Liver (tissue), 9 donors: Measurements from ENCODE around the gene FAM181A. TPM values are rescaled to one million over a fixed set of nuclear protein-coding genes. Genes with fewer than 3 reads are reported as not detected.

Source experiments
- DNase-seq: peaks from one replicate; pipeline ENCODE4 v3.0.0-alpha.2; 2017; ENCODE audit warnings: low spot score
- H3K27ac ChIP-seq, 2 donors: one replicate each; pipeline ENCODE4 v1.7.0; 2013; ENCODE audit warnings: inconsistent platforms in 2 of 2, low read length in 2 of 2, control low read depth in 1 of 2, low read depth in 1 of 2, mild to moderate bottlenecking in 1 of 2
- H3K27me3 ChIP-seq, 4 donors: one replicate each; pipeline versions ENCODE4 v1.6.1 to v1.7.0; 2013; ENCODE audit warnings: low read length in 3 of 4, inconsistent platforms in 1 of 4, mild to moderate bottlenecking in 1 of 4, moderate library complexity in 1 of 4; ENCODE audit not compliant: control insufficient read depth in 4 of 4, insufficient read depth in 4 of 4
- H3K36me3 ChIP-seq, 4 donors: one replicate each; pipeline versions ENCODE4 v1.6.1 to v1.7.0; 2013; ENCODE audit warnings: low read length in 3 of 4, mild to moderate bottlenecking in 3 of 4, low read depth in 1 of 4, moderate library complexity in 1 of 4; ENCODE audit not compliant: control insufficient read depth in 4 of 4, insufficient read depth in 3 of 4
- H3K4me1 ChIP-seq, 4 donors: one replicate each; pipeline versions ENCODE4 v1.6.1 to v1.7.0; 2013; ENCODE audit warnings: low read length in 3 of 4, mild to moderate bottlenecking in 3 of 4, moderate library complexity in 1 of 4; ENCODE audit not compliant: control insufficient read depth in 4 of 4, insufficient read depth in 4 of 4
- H3K4me3 ChIP-seq, 3 donors: one replicate each; pipeline versions ENCODE4 v1.6.1 to v1.7.0; 2013; ENCODE audit warnings: low read length in 3 of 3, control low read depth in 1 of 3, low read depth in 1 of 3, mild to moderate bottlenecking in 1 of 3
- H3K9ac ChIP-seq, 2 donors: one replicate each; pipeline ENCODE4 v1.7.0; 2013; ENCODE audit warnings: low read length in 2 of 2, mild to moderate bottlenecking in 2 of 2, moderate library complexity in 2 of 2, control low read depth in 1 of 2, low read depth in 1 of 2
- H3K9me3 ChIP-seq, 4 donors: one replicate each; pipeline versions ENCODE4 v1.6.1 to v1.7.0; 2013; ENCODE audit warnings: low read length in 3 of 4; ENCODE audit not compliant: control insufficient read depth in 4 of 4
- ATF3 ChIP-seq: IDR thresholded peaks from 2 replicates; pipeline ENCODE4 v1.6.1; 2016; ENCODE audit warnings: antibody characterized with exemption
- EGR1 ChIP-seq, 2 donors: IDR thresholded peaks; 2 replicates each; pipeline ENCODE4 v1.6.1; 2016 to 2018; ENCODE audit warnings: antibody characterized with exemption in 2 of 2, low read depth in 2 of 2
- FOXA2 ChIP-seq: IDR thresholded peaks from 2 replicates; pipeline ENCODE4 v1.6.1; 2016; ENCODE audit warnings: antibody characterized with exemption
- GABPA ChIP-seq, 2 donors: IDR thresholded peaks in 1 of 2; conservative IDR thresholded peaks in 1 of 2; 2 replicates each; pipeline ENCODE4 v1.6.1; 2016; ENCODE audit warnings: antibody characterized with exemption in 2 of 2, mild to moderate bottlenecking in 1 of 2, moderate library complexity in 1 of 2
- HNF4A ChIP-seq, 2 donors: conservative IDR thresholded peaks; 2 replicates each; pipeline ENCODE4 v1.6.1; 2016; ENCODE audit warnings: antibody characterized with exemption in 2 of 2, mild to moderate bottlenecking in 2 of 2
- HNF4G ChIP-seq: IDR thresholded peaks from 2 replicates; pipeline ENCODE4 v1.6.1; 2016; ENCODE audit warnings: antibody characterized with exemption
- JUND ChIP-seq, 2 donors: IDR thresholded peaks; 2 replicates each; pipeline ENCODE4 v1.6.1; 2016; ENCODE audit warnings: antibody characterized with exemption in 2 of 2
- MAX ChIP-seq: IDR thresholded peaks from 2 replicates; pipeline ENCODE4 v1.6.1; 2016; ENCODE audit warnings: antibody characterized with exemption
- NR2F2 ChIP-seq: IDR thresholded peaks from 2 replicates; pipeline ENCODE4 v1.6.1; 2016; ENCODE audit warnings: antibody characterized with exemption
- RAD21 ChIP-seq, 2 donors: IDR thresholded peaks; 2 replicates each; pipeline ENCODE4 v1.6.1; 2016; ENCODE audit warnings: antibody characterized with exemption in 2 of 2, mild to moderate bottlenecking in 2 of 2
- RXRA ChIP-seq, 2 donors: IDR thresholded peaks; 2 replicates each; pipeline ENCODE4 v1.6.1; 2017 to 2018; ENCODE audit warnings: antibody characterized with exemption in 2 of 2, mild to moderate bottlenecking in 1 of 2
- SP1 ChIP-seq: IDR thresholded peaks from 2 replicates; pipeline ENCODE4 v1.6.1; 2018; ENCODE audit warnings: antibody characterized with exemption, mild to moderate bottlenecking
- YY1 ChIP-seq: IDR thresholded peaks from 2 replicates; pipeline ENCODE4 v1.6.1; 2016; ENCODE audit warnings: antibody characterized with exemption, mild to moderate bottlenecking
- whole genome bisulfite sequencing: extraction: QIAGEN DNeasy Blood & Tissue Kit; methylation state at CpG from one replicate; pipeline ENCODE4 v1.1.7; 2013; 5-methylcytosine and 5-hydroxymethylcytosine counted together
- polyA plus RNA-seq, 2 donors: library from polyadenylated mRNA; stranded (reverse) in 1 of 2; unstranded in 1 of 2; fragments of 200-250 nt in 1 of 2; fragments of >200 nt in 1 of 2; fragmentation: Nextera tagmentation in 1 of 2; extraction: Ambion mirVana in 1 of 2; gene quantifications; one replicate each; pipeline versions ENCODE4 v1.2.1 to v1.2.3, GENCODE V29; 2013 to 2015
- total RNA-seq, 2 donors: library from RNA; depleted of rRNA; stranded (reverse); fragments of >200 nt; gene quantifications; one replicate each; pipeline ENCODE4 v1.2.3, GENCODE V29; 2014
- TF ChIP-seq, protein P1 (sequence below): IDR thresholded peaks from 2 replicates; pipeline ENCODE4 v1.6.1; 2016; ENCODE audit warnings: antibody characterized with exemption, mild to moderate bottlenecking
- donor health status: healthy.
- donor health status: healthy.
- donor health status: healthy.
- donor health status: healthy.
- donor health status: healthy.

Gene FAM181A
- total and polyA plus RNA-seq, 4 donors: not detected

DNA sequence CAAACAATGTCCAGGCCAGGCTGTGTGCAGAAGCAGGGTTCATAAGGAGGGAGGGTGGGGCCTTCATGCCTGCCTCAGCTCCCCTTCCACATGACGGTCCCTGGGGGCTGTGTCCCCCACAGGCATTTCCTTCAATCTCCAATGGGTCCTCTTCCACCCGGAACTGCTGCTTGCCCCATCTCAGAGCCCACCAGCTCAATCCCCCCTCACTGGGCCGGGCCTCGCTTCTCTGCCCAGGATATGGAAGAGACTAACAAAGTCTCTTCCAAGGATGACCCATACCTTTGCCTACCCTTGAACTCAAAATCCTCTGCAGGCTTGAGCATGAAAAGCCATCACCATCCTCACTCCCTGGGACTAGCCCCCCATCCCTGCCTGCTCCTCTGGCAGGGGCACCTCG is 28.4 kb upstream of the FAM181A start:
- H3K36me3 ChIP-seq: no peaks in the 10 kb centered on the region
- no peak overlapping the region for H3K4me3 ChIP-seq
- H3K27me3 ChIP-seq: peaks cover 0 to under 1% (median 0%) of the 10 kb centered on the region in 4 donors
- 86% methylated on average over 5 of the region's 5 CpGs for WGBS
- H3K9ac ChIP-seq: no peak overlapping the region
- no peak for DNase-seq
- H3K4me1 ChIP-seq: no peaks in the 10 kb centered on the region
- H3K9me3 ChIP-seq: no peaks in the 10 kb centered on the region
- TF ChIP-seq GABPA (IDR thresholded peaks at IDR 0.05 in 1 of 2, conservative IDR thresholded peaks at IDR 0.05 in 1 of 2) (no peak), FOXA2 (no peak), HNF4G (no peak), ATF3 (no peak), YY1 (no peak), MAX (no peak), RAD21 (IDR thresholded peaks at IDR 0.05) (no peak)
- TF ChIP-seq, protein P1, sequence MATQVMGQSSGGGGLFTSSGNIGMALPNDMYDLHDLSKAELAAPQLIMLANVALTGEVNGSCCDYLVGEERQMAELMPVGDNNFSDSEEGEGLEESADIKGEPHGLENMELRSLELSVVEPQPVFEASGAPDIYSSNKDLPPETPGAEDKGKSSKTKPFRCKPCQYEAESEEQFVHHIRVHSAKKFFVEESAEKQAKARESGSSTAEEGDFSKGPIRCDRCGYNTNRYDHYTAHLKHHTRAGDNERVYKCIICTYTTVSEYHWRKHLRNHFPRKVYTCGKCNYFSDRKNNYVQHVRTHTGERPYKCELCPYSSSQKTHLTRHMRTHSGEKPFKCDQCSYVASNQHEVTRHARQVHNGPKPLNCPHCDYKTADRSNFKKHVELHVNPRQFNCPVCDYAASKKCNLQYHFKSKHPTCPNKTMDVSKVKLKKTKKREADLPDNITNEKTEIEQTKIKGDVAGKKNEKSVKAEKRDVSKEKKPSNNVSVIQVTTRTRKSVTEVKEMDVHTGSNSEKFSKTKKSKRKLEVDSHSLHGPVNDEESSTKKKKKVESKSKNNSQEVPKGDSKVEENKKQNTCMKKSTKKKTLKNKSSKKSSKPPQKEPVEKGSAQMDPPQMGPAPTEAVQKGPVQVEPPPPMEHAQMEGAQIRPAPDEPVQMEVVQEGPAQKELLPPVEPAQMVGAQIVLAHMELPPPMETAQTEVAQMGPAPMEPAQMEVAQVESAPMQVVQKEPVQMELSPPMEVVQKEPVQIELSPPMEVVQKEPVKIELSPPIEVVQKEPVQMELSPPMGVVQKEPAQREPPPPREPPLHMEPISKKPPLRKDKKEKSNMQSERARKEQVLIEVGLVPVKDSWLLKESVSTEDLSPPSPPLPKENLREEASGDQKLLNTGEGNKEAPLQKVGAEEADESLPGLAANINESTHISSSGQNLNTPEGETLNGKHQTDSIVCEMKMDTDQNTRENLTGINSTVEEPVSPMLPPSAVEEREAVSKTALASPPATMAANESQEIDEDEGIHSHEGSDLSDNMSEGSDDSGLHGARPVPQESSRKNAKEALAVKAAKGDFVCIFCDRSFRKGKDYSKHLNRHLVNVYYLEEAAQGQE: no peak
- no peak overlapping the region for H3K27ac ChIP-seq

DNA sequence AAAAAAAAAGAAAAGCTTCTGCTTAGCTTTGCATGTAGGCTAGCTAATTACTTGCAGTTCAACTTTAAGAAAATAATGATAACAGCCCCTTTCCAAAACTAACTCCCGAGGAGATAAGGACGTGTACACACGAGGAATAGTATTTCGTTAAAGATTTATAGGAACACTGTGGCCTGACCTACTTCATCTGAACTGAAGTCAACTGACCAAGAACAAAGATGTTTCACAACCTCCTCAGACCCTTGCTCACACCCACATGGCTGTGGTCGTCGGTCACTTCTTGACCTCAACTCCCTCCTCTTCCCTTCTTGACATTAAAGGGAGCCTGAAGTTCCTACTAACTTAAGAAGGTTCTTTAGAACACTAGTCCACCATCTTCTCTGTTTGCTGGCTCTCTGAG is 25.3 kb upstream of the FAM181A start:
- no peak for DNase-seq
- no peak overlapping the region for H3K9ac ChIP-seq
- peaks cover 0 to 4% (median 0%) of the 10 kb centered on the region in 4 donors for H3K27me3 ChIP-seq
- no peak overlapping the region for H3K4me3 ChIP-seq
- H3K4me1 ChIP-seq: no peaks in the 10 kb centered on the region
- no peaks in the 10 kb centered on the region for H3K9me3 ChIP-seq
- TF ChIP-seq SP1: peak; percentile 29
- TF ChIP-seq YY1: no peak
- no peak for TF ChIP-seq MAX
- TF ChIP-seq RXRA (IDR thresholded peaks at IDR 0.05): no peak
- TF ChIP-seq RAD21 (IDR thresholded peaks at IDR 0.05): no peak
- TF ChIP-seq NR2F2: peak; percentile 67
- no peak overlapping the region for H3K27ac ChIP-seq
- no peaks in the 10 kb centered on the region for H3K36me3 ChIP-seq
- 18% methylated on average over 6 of the region's 6 CpGs for WGBS

- 71% methylated on average over 13 of the region's 13 CpGs for WGBS
- H3K4me3 ChIP-seq: no peak overlapping the region
- H3K36me3 ChIP-seq: no peaks in the 10 kb centered on the region
- no peak for DNase-seq
- no peaks in the 10 kb centered on the region for H3K4me1 ChIP-seq
- TF ChIP-seq HNF4G (no peak), JUND (IDR thresholded peaks at IDR 0.05) (no peak), MAX (no peak), FOXA2 (no peak), HNF4A (conservative IDR thresholded peaks at IDR 0.05) (no peak), EGR1 (IDR thresholded peaks at IDR 0.05; ENCODE audit: low read depth in 2 of 2) (no peak), ATF3 (no peak)
- H3K9ac ChIP-seq: no peak overlapping the region
- H3K9me3 ChIP-seq: no peaks in the 10 kb centered on the region
- peaks cover 0 to 4% (median 0%) of the 10 kb centered on the region in 4 donors for H3K27me3 ChIP-seq
- H3K27ac ChIP-seq: no peak overlapping the region
These were observed 24.4 kb upstream of the FAM181A start for GRCh38 chr14:93902619-93903307.
